GM12878 (cell line): ENCODE data around the gene RWDD4. TPM values are rescaled to one million over a fixed set of nuclear protein-coding genes. Genes with fewer than 3 reads are reported as not detected.

Experiments used
- ATAC-seq: fragments of 200-7000 bp; cut with Tn5 transposase; 3 replicates; pipeline ENCODE4 v1.9.1; 2020; ENCODE audit warnings: mild to moderate bottlenecking, moderate library complexity
- BruUV-seq: library from RNA; stranded (reverse); fragments of 400-500 nt; replicated peaks from 2 replicates; lab custom pipeline; 2021; lab: Mats Ljungman, UMichigan
- CTCF ChIA-PET: fragments of 300-600 bp; sonication (Branson Sonifier 250); formaldehyde crosslinking; extraction: SDS; loops from one replicate; lab custom pipeline; 2021; ENCODE audit warnings: inconsistent platforms; lab: Yijun Ruan, JAX
- POLR2A ChIA-PET: fragments of 350-600 bp; formaldehyde crosslinking; extraction: SDS; loops from one replicate; lab custom pipeline; 2021; ENCODE audit warnings: inconsistent platforms; lab: Charles Lee
- RAD21 ChIA-PET: fragments of 300-600 bp; sonication (Branson Sonifier 250); formaldehyde crosslinking; loops from one replicate; lab custom pipeline; 2023; ENCODE audit warnings: antibody characterized with exemption; ENCODE audit not compliant: unreplicated experiment; lab: Charles Lee
- SMC1A ChIA-PET: fragments of 300-600 bp; sonication (Branson Sonifier 250); formaldehyde crosslinking; loops from one replicate; lab custom pipeline; 2023; ENCODE audit not compliant: unreplicated experiment, uncharacterized antibody; lab: Charles Lee
- DNase-seq: peaks from one replicate; pipeline ENCODE4 v3.0.0-alpha.2; 2011; ENCODE audit warnings: low read depth, low spot score
- FAIRE-seq: peaks from 3 replicates; lab custom pipeline; 2011; peaks lifted over from hg19 to GRCh38; lab: Jason Lieb, UNC
- H2AFZ ChIP-seq: 2 replicates; pipeline ENCODE4 v1.6.0; 2011; ENCODE audit warnings: low read depth, low read length, control low read depth; ENCODE audit not compliant: control insufficient read depth
- H3K27ac ChIP-seq: 2 replicates; pipeline ENCODE4 v1.5.1; 2011; ENCODE audit warnings: control low read depth; ENCODE audit not compliant: control insufficient read depth, insufficient read depth
- H3K27me3 ChIP-seq, 2 experiments: replicated peaks in 1 of 2; 2 replicates each; pipeline versions ENCODE4 v1.6.0 to v1.6.1; 2011; ENCODE audit warnings: low read length in 1 of 2; ENCODE audit not compliant: control insufficient read depth in 2 of 2, insufficient read depth in 2 of 2
- H3K36me3 ChIP-seq, 2 experiments: 2 replicates each; pipeline ENCODE4 v1.5.1; 2011; ENCODE audit warnings: low read length in 1 of 2; ENCODE audit not compliant: control insufficient read depth in 2 of 2, insufficient read depth in 2 of 2
- H3K4me1 ChIP-seq: 2 replicates; pipeline ENCODE4 v1.6.1; 2011; ENCODE audit warnings: mild to moderate bottlenecking, low read length, moderate library complexity, mixed read lengths; ENCODE audit not compliant: control insufficient read depth, insufficient read depth
- H3K4me2 ChIP-seq: 2 replicates; pipeline ENCODE4 v1.6.0; 2011; ENCODE audit warnings: control low read depth; ENCODE audit not compliant: control insufficient read depth, insufficient read depth
- H3K4me3 ChIP-seq: fragments of 200-600 bp; sonication (generic); 2 replicates; pipeline ENCODE4 v1.5.1; 2016
- H3K79me2 ChIP-seq: 2 replicates; pipeline ENCODE4 v1.6.0; 2011; ENCODE audit warnings: low read length; ENCODE audit not compliant: control insufficient read depth, insufficient read depth
- H3K9ac ChIP-seq: 2 replicates; pipeline ENCODE4 v1.8.0; 2011; ENCODE audit warnings: low read length, control low read depth, mixed read lengths; ENCODE audit not compliant: control insufficient read depth, insufficient read depth
- H3K9me3 ChIP-seq: replicated peaks from 3 replicates; pipeline ENCODE4 v1.5.1; 2011; ENCODE audit warnings: mild to moderate bottlenecking, low read length; ENCODE audit not compliant: control insufficient read depth, insufficient read depth
- H4K20me1 ChIP-seq: 2 replicates; pipeline ENCODE4 v1.6.0; 2011; ENCODE audit not compliant: control insufficient read depth, insufficient read depth
- CBX3 ChIP-seq: fragments of 200-600 bp; sonication (generic); IDR thresholded peaks from 2 replicates; pipeline ENCODE4 v1.6.1; 2016; ENCODE audit warnings: low read depth, borderline replicate concordance
- FOXK2 ChIP-seq: fragments of 450-650 bp; IDR thresholded peaks from 2 replicates; pipeline ENCODE4 v1.6.1; 2017; ENCODE audit warnings: mild to moderate bottlenecking, moderate library complexity
- JUND ChIP-seq: IDR thresholded peaks from 2 replicates; pipeline ENCODE4 v1.6.1; 2012; ENCODE audit warnings: low read depth, mild to moderate bottlenecking, low read length, improper control_type of control experiment, moderate library complexity
- PML ChIP-seq: IDR thresholded peaks from 2 replicates; pipeline ENCODE4 v1.6.1; 2012; ENCODE audit warnings: low read length, inconsistent platforms
- TCF3 ChIP-seq: IDR thresholded peaks from 2 replicates; pipeline ENCODE4 v1.6.1; 2012; ENCODE audit warnings: low read depth, mild to moderate bottlenecking, low read length, borderline replicate concordance; ENCODE audit not compliant: insufficient read depth
- ZBTB4 ChIP-seq: fragments of 450-650 bp; formaldehyde crosslinking; IDR thresholded peaks from 2 replicates; pipeline ENCODE4 v1.4.0; 2022; ENCODE audit warnings: mild to moderate bottlenecking, moderate library complexity
- ZNF217 ChIP-seq: fragments of 450-650 bp; IDR thresholded peaks from 2 replicates; pipeline ENCODE4 v1.6.1; 2017; ENCODE audit warnings: antibody characterized with exemption, mild to moderate bottlenecking
- WGBS: methylation state at CpG from one replicate; pipeline ENCODE4 v1.1.6; 2016; ENCODE audit warnings: low lambda C conversion rate; ENCODE audit not compliant: insufficient replicate concordance, insufficient coverage; ENCODE audit errors: missing lambda C conversion rate; 5-methylcytosine and 5-hydroxymethylcytosine counted together
- in situ Hi-C: fragments of 300-500 bp; cut with MboI; formaldehyde crosslinking; loops from 9 replicates; pipeline ENCODE4 v1.14.3; 2018; ENCODE audit warnings: mixed read lengths
- intact Hi-C: fragments of 100-400 bp; cut with micrococcal nuclease; formaldehyde crosslinking; loops from one replicate; pipeline ENCODE4 v1.14.2; 2022; ENCODE audit not compliant: unreplicated experiment
- polyA plus RNA-seq, 11 experiments: library from polyadenylated mRNA; depleted of rRNA in 4 of 11; unstranded in 6 of 11; stranded (reverse) in 5 of 11; fragments of >200 nt; fragmentation: Nextera tagmentation in 4 of 11; fragmentation: Illumina TruSeq in 1 of 11; extraction: Ambion mirVana in 4 of 11; extraction: Trizol in 1 of 11; gene quantifications; 1 replicate in 1 of 11; 2 replicates in 10 of 11; pipeline versions ENCODE4 v1.2.1 to v1.2.3, GENCODE V29; 2011 to 2016; ENCODE audit warnings: inconsistent platforms in 2 of 11, missing spikeins in 2 of 11, low read depth in 1 of 11
- total RNA-seq, 4 experiments: library from RNA; depleted of rRNA in 3 of 4; stranded (reverse); fragments of >200 nt in 3 of 4; fragmentation: Illumina TruSeq in 1 of 4; extraction: Trizol in 1 of 4; gene quantifications; 2 replicates each; pipeline versions ENCODE4 v1.2.1 to v1.2.3, GENCODE V29; 2013 to 2021
- TF ChIP-seq, protein P1 (sequence below): fragments of 450-650 bp; IDR thresholded peaks from 2 replicates; pipeline ENCODE4 v1.6.1; 2018; ENCODE audit warnings: borderline replicate concordance, mild to moderate bottlenecking; ENCODE audit not compliant: partially characterized antibody
- TF ChIP-seq, protein P2 (sequence below): IDR thresholded peaks from 2 replicates; pipeline ENCODE4 v1.6.1; 2012; ENCODE audit warnings: low read depth, low read length, improper control_type of control experiment

Gene RWDD4
- total and polyA plus RNA-seq, 10 of the 15 experiments (the other 5 are each of a cell fraction or from before 2014, with no cell fraction given), result 11.2 to 37.8 (median 19.9) TPM

DNA sequence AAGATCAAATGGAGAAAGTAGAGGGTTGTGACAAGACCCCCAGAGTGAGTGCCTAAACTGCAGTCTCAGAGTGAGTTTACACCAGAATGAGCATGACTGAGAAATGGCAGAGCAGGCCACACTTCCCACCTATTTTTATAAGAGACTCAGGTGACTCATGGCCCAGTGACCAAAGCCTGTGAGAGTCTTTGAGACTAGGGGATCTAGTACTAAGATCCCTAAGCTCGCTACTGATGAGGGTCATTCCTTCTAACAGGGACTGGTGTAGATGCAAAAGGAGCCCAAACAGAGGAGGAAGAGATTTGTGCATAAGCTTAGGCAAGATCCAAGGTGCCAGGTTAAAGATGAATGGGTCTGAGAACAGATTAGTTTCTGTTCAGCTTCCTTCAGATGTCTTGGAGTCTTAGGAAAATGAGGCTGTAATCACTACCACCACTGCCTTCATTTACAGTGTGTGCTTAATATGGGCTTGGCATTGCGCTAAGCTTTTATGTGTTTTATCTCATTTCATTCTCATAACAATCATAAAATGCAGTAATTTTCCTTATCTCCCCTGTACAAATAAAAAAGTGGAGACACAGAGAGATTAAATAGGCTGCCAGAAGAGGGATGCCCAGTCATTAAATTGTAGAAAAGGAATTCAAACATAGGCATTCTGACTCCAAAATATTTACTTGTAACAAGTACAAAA lies 62.8 kb downstream of the RWDD4 start:
- TF ChIP-seq CBX3 (no peak), JUND (no peak)
- TF ChIP-seq, protein P1, sequence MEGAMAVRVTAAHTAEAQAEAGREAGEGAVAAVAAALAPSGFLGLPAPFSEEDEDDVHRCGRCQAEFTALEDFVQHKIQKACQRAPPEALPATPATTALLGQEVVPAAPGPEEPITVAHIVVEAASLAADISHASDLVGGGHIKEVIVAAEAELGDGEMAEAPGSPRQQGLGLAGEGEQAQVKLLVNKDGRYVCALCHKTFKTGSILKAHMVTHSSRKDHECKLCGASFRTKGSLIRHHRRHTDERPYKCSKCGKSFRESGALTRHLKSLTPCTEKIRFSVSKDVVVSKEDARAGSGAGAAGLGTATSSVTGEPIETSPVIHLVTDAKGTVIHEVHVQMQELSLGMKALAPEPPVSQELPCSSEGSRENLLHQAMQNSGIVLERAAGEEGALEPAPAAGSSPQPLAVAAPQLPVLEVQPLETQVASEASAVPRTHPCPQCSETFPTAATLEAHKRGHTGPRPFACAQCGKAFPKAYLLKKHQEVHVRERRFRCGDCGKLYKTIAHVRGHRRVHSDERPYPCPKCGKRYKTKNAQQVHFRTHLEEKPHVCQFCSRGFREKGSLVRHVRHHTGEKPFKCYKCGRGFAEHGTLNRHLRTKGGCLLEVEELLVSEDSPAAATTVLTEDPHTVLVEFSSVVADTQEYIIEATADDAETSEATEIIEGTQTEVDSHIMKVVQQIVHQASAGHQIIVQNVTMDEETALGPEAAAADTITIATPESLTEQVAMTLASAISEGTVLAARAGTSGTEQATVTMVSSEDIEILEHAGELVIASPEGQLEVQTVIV, result no peak
- TF ChIP-seq, all 136 proteins: peak for 0
- Histone ChIP-seq H3K27ac (no peak overlapping the region), H2AFZ (no peak overlapping the region), H3K9ac (no peak overlapping the region), H3K4me3 (no peak overlapping the region), H3K4me1 (no peaks in the 10 kb centered on the region), H3K27me3 (no peaks in the 10 kb centered on the region), H3K36me3 (no peaks in the 10 kb centered on the region), H3K4me2 (no peak overlapping the region), H4K20me1 (no peaks in the 10 kb centered on the region), H3K79me2 (no peaks in the 10 kb centered on the region), H3K9me3 (no peaks in the 10 kb centered on the region)
- in situ Hi-C loops, result no loop called here
- RAD21 ChIA-PET, result no interaction called here
- intact Hi-C loops, result no loop called here
- WGBS, result 49% methylated on average over 2 of the region's 2 CpGs
- SMC1A ChIA-PET, result no interaction called here
- CTCF ChIA-PET, result no interaction called here
- no TSS peak for BruUV-seq
- FAIRE-seq (no peak), ATAC-seq (no peak), DNase-seq (no peak)
- POLR2A ChIA-PET, result no interaction called here

DNA sequence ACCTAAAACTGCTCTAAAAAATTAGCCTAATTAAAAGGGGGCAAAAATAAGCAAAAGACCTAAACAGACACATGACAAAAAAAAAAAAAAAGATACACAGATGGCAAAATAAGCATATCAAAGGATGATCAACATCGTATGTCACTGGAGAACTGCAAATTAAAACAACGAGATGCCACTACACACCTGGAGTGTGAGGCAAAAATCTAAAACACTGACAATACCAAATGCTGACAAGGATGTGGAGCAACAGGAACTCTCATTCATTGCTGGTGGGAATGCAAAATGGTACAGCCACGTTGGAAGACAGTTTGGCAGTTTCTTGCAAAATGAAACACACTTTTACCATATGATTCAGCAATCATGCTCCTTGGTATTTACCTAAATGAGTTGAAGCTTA lies 64.2 kb downstream of the RWDD4 start:
- ATAC-seq (no peak), DNase-seq (no peak), FAIRE-seq (no peak)
- no peaks in the 10 kb centered on the region for H3K4me1 ChIP-seq
- WGBS, result 64% methylated on average over 3 of the region's 3 CpGs
- intact Hi-C loops, result no loop called here
- no peaks in the 10 kb centered on the region for H3K79me2 ChIP-seq
- H2AFZ ChIP-seq, result no peak overlapping the region
- no peaks in the 10 kb centered on the region for H3K9me3 ChIP-seq
- H3K9ac ChIP-seq, result no peak overlapping the region
- CTCF ChIA-PET, result no interaction called here
- SMC1A ChIA-PET, result no interaction called here
- no peak overlapping the region for H3K27ac ChIP-seq
- no peak overlapping the region for H3K4me3 ChIP-seq
- POLR2A ChIA-PET, result no interaction called here
- TF ChIP-seq ZBTB4 (CRISPR knock-in tag) (no peak), TCF3 (no peak), PML (no peak), ZNF217 (no peak), FOXK2 (no peak)
- TF ChIP-seq, protein P2, sequence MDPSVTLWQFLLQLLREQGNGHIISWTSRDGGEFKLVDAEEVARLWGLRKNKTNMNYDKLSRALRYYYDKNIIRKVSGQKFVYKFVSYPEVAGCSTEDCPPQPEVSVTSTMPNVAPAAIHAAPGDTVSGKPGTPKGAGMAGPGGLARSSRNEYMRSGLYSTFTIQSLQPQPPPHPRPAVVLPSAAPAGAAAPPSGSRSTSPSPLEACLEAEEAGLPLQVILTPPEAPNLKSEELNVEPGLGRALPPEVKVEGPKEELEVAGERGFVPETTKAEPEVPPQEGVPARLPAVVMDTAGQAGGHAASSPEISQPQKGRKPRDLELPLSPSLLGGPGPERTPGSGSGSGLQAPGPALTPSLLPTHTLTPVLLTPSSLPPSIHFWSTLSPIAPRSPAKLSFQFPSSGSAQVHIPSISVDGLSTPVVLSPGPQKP, result no peak
- H4K20me1 ChIP-seq, result no peaks in the 10 kb centered on the region
- no peaks in the 10 kb centered on the region for H3K36me3 ChIP-seq
- no peak overlapping the region for H3K4me2 ChIP-seq
- no TSS peak for BruUV-seq
- in situ Hi-C loops, result no loop called here
- no peaks in the 10 kb centered on the region for H3K27me3 ChIP-seq
- RAD21 ChIA-PET, result no interaction called here
